Activated naive CD8-positive, alpha-beta T cell treated with anti-CD3 and anti-CD28 coated beads, Interleukin-2, amount 10 ng/mL, durations not matched to agents 7 days and 5 days (primary cell): ENCODE measurements around the gene ITPR2. TPM values are rescaled to one million over a fixed set of nuclear protein-coding genes. Genes with fewer than 3 reads are reported as not detected.
A peak's percentile ranks its signal among the peaks of the same experiment; 100 is the strongest.

ENCODE experiments used
- ATAC-seq: fragments of 150-1000 bp; cut with Tn5 transposase; one replicate; pipeline ENCODE4 v1.10.0; 2021; ENCODE audit warnings: low read depth, moderate library complexity
- POLR2A ChIA-PET: fragments of 350-600 bp; sonication (Branson Sonifier 250); formaldehyde crosslinking; loops from one replicate; lab custom pipeline; 2021; ENCODE audit warnings: antibody characterized with exemption; lab: Charles Lee
- DNase-seq: peaks from one replicate; pipeline ENCODE4 v3.0.0; 2021
- H3K27ac Mint-ChIP-seq: one replicate; pipeline ENCODE4 v1.8.0; 2022; ENCODE audit warnings: mild to moderate bottlenecking, mixed read lengths
- H3K27me3 Mint-ChIP-seq: one replicate; pipeline ENCODE4 v1.8.0; 2022; ENCODE audit warnings: mild to moderate bottlenecking, moderate library complexity, mixed read lengths
- H3K36me3 Mint-ChIP-seq: one replicate; pipeline ENCODE4 v1.8.0; 2021; ENCODE audit warnings: mild to moderate bottlenecking, mixed read lengths
- H3K4me1 Mint-ChIP-seq: one replicate; pipeline ENCODE4 v1.8.0; 2021; ENCODE audit warnings: mixed read lengths
- H3K4me3 Mint-ChIP-seq: one replicate; pipeline ENCODE4 v1.8.0; 2022; ENCODE audit warnings: mild to moderate bottlenecking, moderate library complexity, mixed read lengths
- H3K9me3 Mint-ChIP-seq: one replicate; pipeline ENCODE4 v1.8.0; 2021; ENCODE audit warnings: mixed read lengths
- total RNA-seq, 2 experiments: library from RNA; stranded (reverse); gene quantifications; one replicate each; pipeline ENCODE4 v1.2.3, GENCODE V29; 2021

ITPR2 gene
- total RNA-seq, 2 experiments from 2014 or later, result 43.3 to 43.5 TPM

DNA sequence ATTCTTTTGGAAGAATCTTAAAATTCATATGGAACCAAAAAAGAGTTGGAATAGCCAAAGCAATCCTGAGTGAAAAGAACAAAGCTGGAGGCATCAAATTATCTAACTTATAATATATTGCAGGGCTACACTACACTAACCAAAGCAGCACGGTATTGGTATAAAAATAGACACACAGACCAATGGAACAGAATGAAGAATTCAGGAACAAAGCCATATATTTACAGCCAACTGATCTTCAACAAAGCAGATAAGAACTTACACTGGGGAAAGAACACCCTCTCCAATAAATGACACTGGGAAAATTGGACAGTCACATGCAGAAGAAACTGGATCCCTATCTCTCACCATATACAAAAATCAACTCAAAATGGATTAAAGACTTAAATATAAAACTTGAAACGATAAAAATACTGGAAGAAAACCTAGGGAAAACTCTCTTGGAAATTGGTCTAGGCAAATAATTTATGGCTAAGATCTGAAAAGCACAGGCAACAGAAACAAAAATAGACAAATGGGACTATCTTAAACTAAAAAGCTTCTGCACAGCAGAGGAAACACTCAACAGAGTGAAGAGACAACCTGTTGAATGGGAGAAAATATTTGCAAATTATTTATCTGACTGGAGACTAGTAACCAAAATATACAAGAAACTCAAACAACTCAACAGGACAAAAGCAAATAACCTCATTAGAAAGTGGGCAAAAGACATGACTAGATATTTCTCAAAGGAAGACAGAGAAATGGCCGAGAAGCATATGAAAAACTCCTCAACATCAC, 286.3 kb downstream of the ITPR2 start:
- ATAC-seq, result no peak
- Mint-ChIP-seq H3K9me3 (no peaks in the 10 kb centered on the region), H3K27ac (no peak overlapping the region), H3K4me3 (no peak overlapping the region), H3K4me1 (no peaks in the 10 kb centered on the region), H3K36me3 (peaks cover 31% of the 10 kb centered on the region), H3K27me3 (no peaks in the 10 kb centered on the region)
- POLR2A ChIA-PET, result no interaction called here
- no peak for DNase-seq

DNA sequence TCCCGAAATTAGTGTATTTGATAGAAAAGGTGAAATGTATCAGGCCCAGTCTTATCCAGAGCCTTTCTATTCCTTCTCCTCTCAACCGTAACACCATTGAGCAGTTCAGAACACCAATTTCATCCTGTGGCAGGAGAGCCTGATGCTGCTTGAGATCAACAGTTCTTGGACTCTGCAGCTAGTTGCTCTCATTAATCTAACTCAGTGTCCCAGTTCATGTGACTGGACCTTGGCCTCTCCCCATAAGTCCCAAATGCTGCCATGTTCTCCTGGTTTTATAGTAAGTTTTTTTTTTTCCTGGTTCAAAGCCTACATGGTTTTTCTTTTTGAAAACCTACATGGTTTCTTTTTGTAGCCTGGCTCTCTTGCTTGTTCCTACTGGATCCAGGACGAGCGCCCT, 293.9 kb downstream of the ITPR2 start:
- POLR2A ChIA-PET, result no interaction called here
- Mint-ChIP-seq H3K4me3 (no peak overlapping the region), H3K36me3 (peaks cover 14% of the 10 kb centered on the region), H3K4me1 (peaks cover 2% of the 10 kb centered on the region), H3K27me3 (no peaks in the 10 kb centered on the region), H3K9me3 (no peaks in the 10 kb centered on the region), H3K27ac (no peak overlapping the region)
- no peak for ATAC-seq
- no peak for DNase-seq

DNA sequence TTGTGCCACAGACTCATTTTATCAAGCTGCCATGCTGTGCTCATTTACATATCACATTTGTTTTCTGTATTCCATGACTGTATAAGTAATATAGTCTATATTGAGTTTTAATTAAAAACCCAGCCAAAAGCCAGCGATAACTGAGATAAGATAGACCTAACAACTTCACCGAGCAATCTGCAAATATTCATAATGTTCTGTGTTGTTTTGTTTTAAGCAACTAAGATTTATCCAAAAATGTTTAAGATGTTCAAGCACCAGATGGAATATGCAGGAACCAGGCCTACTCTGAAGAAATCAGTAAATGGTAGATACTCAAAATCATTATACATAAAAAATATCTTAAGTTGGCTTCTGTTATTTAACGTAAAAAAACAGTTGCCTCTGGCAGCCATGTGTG, 295.3 kb downstream of the ITPR2 start:
- Mint-ChIP-seq H3K36me3 (peaks cover 19% of the 10 kb centered on the region), H3K4me1 (peaks cover 2% of the 10 kb centered on the region), H3K27ac (no peak overlapping the region), H3K9me3 (no peaks in the 10 kb centered on the region), H3K27me3 (no peaks in the 10 kb centered on the region), H3K4me3 (no peak overlapping the region)
- POLR2A ChIA-PET, result no interaction called here
- ATAC-seq (no peak), DNase-seq (no peak)

DNA sequence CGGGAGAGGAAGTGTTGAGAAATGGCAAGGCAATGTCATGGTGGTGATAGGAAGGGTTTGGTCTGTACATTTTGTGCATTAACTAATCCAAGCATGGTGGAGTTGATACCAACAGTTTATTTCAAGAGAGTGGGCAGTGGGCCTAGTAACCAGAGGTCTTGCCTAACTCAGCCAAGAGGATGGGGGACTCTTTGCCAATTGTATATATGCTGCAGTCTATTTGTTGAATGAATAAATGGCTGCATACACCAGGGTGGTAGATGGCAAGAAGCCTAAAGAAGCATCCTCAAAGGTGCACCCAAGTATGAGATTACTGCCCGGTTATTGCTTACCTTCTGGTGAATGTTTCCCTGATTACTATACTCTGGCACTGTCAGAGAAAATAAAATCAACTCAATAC, 295.9 kb downstream of the ITPR2 start:
- Mint-ChIP-seq H3K9me3 (no peaks in the 10 kb centered on the region), H3K36me3 (peaks cover 19% of the 10 kb centered on the region), H3K27me3 (no peaks in the 10 kb centered on the region), H3K4me3 (no peak overlapping the region), H3K4me1 (peaks cover 2% of the 10 kb centered on the region), H3K27ac (no peak overlapping the region)
- POLR2A ChIA-PET, result no interaction called here
- no peak for ATAC-seq
- DNase-seq, result no peak

DNA sequence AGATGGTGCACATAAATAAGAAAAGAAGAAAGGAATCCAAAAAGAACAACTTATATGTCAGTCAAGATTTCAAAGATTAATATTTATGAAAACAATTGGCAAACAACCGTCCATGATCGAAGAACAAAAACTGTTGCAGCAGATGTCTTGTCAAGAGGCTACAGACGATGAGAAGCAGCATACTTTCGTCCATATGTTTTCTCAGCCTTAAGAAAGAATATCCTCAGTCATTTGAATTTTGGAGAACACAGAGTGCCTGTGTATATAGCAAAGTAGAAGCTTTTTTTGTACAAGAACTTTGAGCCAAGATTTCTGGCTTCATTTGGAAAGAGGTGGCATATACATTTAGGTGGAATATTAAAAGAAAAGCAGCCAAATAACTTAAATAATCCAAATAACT, 297.2 kb downstream of the ITPR2 start:
- H3K4me3 Mint-ChIP-seq, result no peak overlapping the region
- peaks cover 21% of the 10 kb centered on the region for H3K36me3 Mint-ChIP-seq

DNA sequence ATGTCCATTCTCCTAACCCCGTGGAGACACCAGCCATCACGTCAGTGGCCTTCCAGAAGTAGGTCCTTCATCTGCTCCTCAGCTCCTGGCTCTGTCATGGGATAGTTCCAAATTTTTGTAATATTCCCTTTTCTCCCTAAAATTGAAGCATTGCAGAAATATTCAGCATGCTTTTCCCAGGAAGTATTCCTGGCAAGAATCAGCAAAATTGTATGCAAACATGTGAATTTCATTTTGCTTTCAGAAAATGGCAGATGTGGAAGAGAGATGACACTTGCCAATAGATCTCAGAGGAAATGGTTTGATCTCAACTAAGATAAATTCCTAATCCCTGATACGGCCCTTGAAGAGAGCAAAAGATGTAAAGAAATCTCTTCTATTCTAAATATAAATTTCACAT, 298.9 kb downstream of the ITPR2 start:
- H3K4me1 Mint-ChIP-seq, result peaks cover 8% of the 10 kb centered on the region
- H3K36me3 Mint-ChIP-seq, result peaks cover 20% of the 10 kb centered on the region
- POLR2A ChIA-PET, result no interaction called here
- no peaks in the 10 kb centered on the region for H3K9me3 Mint-ChIP-seq
- H3K27me3 Mint-ChIP-seq, result no peaks in the 10 kb centered on the region
- ATAC-seq (no peak), DNase-seq (no peak)
- no peak overlapping the region for H3K27ac Mint-ChIP-seq
- no peak overlapping the region for H3K4me3 Mint-ChIP-seq

More for the DNA sequence above, 297.2 kb downstream of the ITPR2 start:
- no peak overlapping the region for H3K27ac Mint-ChIP-seq
- peaks cover 2% of the 10 kb centered on the region for H3K4me1 Mint-ChIP-seq
- ATAC-seq (no peak), DNase-seq (no peak)
- H3K9me3 Mint-ChIP-seq, result no peaks in the 10 kb centered on the region
- POLR2A ChIA-PET, result no interaction called here
- no peaks in the 10 kb centered on the region for H3K27me3 Mint-ChIP-seq

DNA sequence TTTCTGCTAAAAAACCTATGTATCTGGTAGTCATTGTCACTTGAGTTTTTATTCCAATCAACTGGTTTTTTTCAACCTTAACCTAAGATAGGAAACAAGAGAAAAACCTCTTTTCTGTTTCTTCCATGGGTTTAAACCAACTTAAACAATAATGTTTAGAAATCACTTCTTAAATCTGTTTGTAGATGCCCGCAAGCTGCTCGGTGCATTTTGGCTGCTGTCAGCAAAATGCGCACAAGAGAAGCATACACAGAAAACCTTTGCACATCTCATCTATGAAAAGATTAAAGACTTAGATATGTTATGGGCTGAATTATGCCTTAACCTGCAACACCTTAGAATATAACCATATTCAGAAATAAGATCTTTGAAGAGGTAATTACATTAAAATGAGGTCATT, 299.8 kb downstream of the ITPR2 start:
- ATAC-seq (no peak), DNase-seq (no peak)
- Mint-ChIP-seq H3K27ac (no peak overlapping the region), H3K4me1 (peaks cover 8% of the 10 kb centered on the region), H3K9me3 (no peaks in the 10 kb centered on the region), H3K36me3 (peaks cover 24% of the 10 kb centered on the region), H3K4me3 (no peak overlapping the region), H3K27me3 (no peaks in the 10 kb centered on the region)
- POLR2A ChIA-PET, result no interaction called here

DNA sequence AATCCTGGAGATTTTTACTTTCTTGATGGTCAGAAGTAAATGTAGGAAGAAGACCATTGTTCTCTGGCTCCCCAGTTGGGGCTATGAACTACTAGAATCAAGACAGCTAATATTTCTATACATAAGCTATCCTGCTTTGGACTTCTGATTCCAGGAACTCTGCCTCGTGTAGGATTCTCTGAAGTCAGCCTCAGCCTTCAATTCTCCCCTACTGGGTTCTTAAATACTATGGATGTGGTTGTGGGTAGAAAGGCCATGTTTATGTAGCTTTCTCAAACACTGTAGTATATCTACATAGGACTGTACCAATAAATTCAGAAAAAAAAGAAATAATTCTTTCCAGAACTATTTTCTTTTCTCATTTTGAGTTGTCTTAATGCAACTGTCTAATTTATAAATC, 302.5 kb downstream of the ITPR2 start:
- POLR2A ChIA-PET, result no interaction called here
- Mint-ChIP-seq H3K27me3 (no peaks in the 10 kb centered on the region), H3K36me3 (peaks cover 28% of the 10 kb centered on the region), H3K4me1 (peaks cover 12% of the 10 kb centered on the region), H3K27ac (no peak overlapping the region), H3K9me3 (peaks cover 10% of the 10 kb centered on the region), H3K4me3 (no peak overlapping the region)
- DNase-seq (no peak), ATAC-seq (peak; percentile 58)

DNA sequence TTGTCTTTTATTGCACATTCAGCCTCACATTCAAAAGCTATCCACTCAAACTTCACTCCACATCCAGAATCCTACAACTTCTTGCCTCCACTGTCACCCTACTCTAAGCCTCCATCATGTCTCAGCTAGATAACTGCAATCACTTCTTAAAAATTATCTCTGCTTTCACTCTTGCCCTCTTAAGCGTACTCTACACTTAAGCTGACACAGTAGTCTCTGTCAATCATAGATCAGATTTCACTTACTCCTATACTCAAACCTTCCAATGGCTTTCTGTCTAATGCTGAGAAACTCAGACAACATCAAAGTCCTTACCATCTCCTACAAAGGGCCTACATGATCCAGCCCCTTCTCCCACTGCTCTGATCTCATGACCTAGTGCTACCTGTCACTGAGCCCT, 304.1 kb downstream of the ITPR2 start:
- POLR2A ChIA-PET, result no interaction called here
- peaks cover 10% of the 10 kb centered on the region for H3K9me3 Mint-ChIP-seq
- peaks cover 12% of the 10 kb centered on the region for H3K4me1 Mint-ChIP-seq
- H3K27me3 Mint-ChIP-seq, result no peaks in the 10 kb centered on the region
- DNase-seq (no peak), ATAC-seq (no peak)
- H3K27ac Mint-ChIP-seq, result no peak overlapping the region
- peaks cover 29% of the 10 kb centered on the region for H3K36me3 Mint-ChIP-seq
- no peak overlapping the region for H3K4me3 Mint-ChIP-seq

DNA sequence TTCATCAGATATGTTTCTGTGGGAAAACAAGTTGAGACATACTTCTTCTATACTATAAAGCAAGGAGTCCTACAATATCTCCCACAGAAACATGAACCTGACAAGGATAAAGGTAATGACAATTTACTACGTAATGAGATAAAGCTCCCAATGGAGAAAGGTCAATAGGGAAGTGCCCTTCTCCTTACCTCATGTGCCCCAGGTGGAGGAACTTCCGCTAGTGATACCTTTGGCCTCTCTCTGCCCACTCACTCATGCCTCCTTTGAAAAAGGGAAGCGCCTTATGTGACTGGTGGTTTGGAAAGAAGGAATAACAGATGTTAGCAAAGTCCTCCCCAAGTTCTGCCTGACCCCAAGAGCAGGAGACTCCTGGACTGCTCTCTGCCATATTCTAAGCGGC, 305.3 kb downstream of the ITPR2 start:
- Mint-ChIP-seq H3K4me3 (no peak overlapping the region), H3K4me1 (peaks cover 12% of the 10 kb centered on the region), H3K9me3 (peaks cover 10% of the 10 kb centered on the region), H3K36me3 (peaks cover 26% of the 10 kb centered on the region), H3K27me3 (no peaks in the 10 kb centered on the region), H3K27ac (no peak overlapping the region)
- ATAC-seq (no peak), DNase-seq (no peak)
- POLR2A ChIA-PET, result no interaction called here

DNA sequence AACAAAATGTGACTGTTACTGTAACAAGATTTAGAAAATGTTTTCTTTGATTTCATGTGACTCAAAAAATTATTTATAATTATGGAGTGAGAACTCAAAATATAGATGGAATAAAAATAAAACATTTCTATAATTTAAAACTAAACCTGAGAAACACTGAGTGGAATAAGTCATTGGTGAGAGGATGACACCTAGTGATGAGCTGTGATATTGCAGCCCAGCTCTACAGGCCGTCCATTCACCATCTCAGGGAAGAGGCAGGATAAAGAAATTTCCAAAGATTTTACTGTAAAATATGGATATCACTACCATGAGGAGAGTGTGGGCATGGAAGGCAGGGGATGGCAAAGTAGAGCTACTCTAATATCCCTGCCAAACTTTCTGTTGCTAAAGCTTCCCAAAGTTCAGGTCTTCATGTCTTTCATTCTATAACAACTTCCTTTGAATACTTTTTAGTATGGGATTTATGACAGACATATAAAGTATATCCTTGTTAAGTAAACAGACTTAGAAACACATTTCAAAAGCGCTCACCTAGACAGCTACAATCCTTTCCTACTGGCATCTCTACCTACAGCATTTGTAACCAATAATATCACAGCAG, 308.0 kb downstream of the ITPR2 start:
- H3K4me1 Mint-ChIP-seq, result peaks cover 12% of the 10 kb centered on the region
- H3K36me3 Mint-ChIP-seq, result peaks cover 24% of the 10 kb centered on the region
- ATAC-seq, result no peak
- no peak overlapping the region for H3K27ac Mint-ChIP-seq
- H3K4me3 Mint-ChIP-seq, result no peak overlapping the region
- DNase-seq, result no peak
- H3K27me3 Mint-ChIP-seq, result no peaks in the 10 kb centered on the region
- H3K9me3 Mint-ChIP-seq, result peaks cover 10% of the 10 kb centered on the region
- POLR2A ChIA-PET, result no interaction called here

DNA sequence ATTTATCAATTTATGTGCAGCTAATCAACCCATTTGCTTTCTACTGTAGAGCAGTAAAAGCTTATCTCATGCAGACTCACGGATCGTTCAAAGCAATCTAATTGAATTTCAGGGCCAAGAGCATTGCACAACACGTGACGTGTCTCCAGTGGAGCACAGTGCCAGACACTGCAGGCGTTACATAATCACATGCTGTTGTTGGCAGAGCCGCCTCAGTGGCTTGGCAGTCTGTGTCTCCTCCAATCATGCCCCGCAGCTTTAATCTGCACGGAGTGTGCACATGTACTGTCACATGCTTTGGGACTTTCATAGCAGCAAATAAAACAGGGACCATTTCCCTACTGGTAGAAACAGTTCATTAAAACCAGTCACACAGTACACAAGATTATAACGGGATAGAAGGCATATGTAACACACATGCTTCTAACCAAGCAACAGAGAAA, 309.3 kb downstream of the ITPR2 start:
- no peak overlapping the region for H3K27ac Mint-ChIP-seq
- H3K9me3 Mint-ChIP-seq, result peaks cover 12% of the 10 kb centered on the region
- H3K4me1 Mint-ChIP-seq, result peaks cover 9% of the 10 kb centered on the region
- H3K4me3 Mint-ChIP-seq, result no peak overlapping the region
- H3K27me3 Mint-ChIP-seq, result no peaks in the 10 kb centered on the region
- peaks cover 23% of the 10 kb centered on the region for H3K36me3 Mint-ChIP-seq
- ATAC-seq (no peak), DNase-seq (no peak)
- POLR2A ChIA-PET, result no interaction called here

DNA sequence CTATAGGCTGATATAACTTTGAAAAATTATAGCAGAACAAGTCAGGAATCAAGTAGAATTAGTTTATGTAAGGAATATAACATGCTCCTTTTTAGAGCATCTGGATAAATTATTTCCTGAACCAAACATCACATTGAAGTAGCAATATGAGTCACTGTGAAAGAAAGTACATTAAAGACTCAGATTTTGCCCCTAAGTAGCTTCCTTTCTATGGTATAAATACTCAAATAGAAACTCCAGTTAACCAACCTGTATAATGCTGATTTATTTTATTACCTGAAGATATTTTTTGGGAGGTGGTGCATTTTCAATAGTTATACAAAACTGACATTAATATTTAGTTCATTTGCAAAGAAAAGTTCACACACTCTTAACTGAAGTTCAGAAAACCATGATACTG, 312.1 kb downstream of the ITPR2 start:
- POLR2A ChIA-PET, result no interaction called here
- Mint-ChIP-seq H3K4me3 (no peak overlapping the region), H3K4me1 (peaks cover 9% of the 10 kb centered on the region), H3K27me3 (no peaks in the 10 kb centered on the region), H3K9me3 (peaks cover 8% of the 10 kb centered on the region), H3K27ac (no peak overlapping the region), H3K36me3 (peaks cover 21% of the 10 kb centered on the region)
- DNase-seq (no peak), ATAC-seq (no peak)

DNA sequence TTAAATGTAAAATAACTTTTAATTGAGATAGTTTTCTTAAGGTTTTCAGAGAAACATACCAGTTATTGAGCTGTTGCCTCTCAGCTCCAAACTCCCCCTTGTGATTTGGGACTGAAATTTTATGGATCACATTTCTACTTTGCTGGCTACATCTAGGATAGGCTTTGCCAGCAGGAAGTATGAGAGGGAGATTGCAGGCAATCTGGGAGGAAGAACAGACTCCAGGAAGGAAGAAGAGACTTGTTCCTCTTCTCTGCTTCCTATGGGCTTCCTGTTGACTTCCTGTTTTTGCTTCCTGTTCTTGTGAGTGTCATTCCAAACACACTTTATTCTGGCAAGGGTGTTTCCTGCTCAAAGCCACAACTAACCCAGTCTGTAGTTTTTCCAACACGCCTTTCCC, 312.9 kb downstream of the ITPR2 start:
- H3K4me3 Mint-ChIP-seq, result no peak overlapping the region
- H3K27me3 Mint-ChIP-seq, result no peaks in the 10 kb centered on the region
- ATAC-seq (no peak), DNase-seq (no peak)
- POLR2A ChIA-PET, result no interaction called here
- H3K27ac Mint-ChIP-seq, result no peak overlapping the region
- H3K36me3 Mint-ChIP-seq, result peaks cover 14% of the 10 kb centered on the region
- H3K4me1 Mint-ChIP-seq, result peaks cover 6% of the 10 kb centered on the region
- H3K9me3 Mint-ChIP-seq, result peaks cover 4% of the 10 kb centered on the region
